GM04504 (cell line): Measurements from ENCODE around the gene KIF7.

Experiments
- DNase-seq: peaks from one replicate; pipeline ENCODE4 v3.0.0-alpha.2; 2012; ENCODE audit warnings: low read depth

The KIF7 gene

DNA sequence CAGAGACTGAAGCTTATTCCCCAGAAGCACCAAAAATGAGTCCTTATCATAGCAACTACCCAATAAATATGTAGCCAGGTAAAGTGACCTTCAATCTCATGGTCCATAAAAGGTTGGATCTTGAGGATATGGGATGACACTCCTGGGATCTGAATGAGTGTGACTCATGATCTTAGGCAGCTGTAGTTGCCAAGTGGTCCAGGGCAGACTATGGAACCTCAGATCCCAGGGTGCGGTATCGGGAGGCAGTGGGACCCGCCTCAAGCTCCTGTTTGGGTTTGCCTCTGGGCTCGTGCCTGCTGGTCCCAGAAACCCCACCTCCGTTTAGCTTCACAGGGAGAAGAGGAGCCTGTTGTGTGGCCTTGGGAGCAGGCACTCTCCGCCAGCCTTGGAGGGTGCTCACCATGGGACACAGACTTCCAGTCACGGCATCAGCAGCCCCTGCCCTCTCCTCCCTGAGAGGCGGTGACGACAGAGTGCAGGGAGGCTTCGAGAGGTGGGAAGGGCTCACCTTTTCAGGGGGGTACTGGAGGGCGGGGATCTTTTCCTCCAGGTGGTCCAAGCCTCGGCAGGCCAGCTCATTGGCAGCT lies 15.8 kb upstream of the KIF7 start:
- DNase-seq = no peak

- no peak for DNase-seq
Observed at GRCh38 chr15:89669941-89670340, 14.7 kb upstream of the KIF7 start.

DNA sequence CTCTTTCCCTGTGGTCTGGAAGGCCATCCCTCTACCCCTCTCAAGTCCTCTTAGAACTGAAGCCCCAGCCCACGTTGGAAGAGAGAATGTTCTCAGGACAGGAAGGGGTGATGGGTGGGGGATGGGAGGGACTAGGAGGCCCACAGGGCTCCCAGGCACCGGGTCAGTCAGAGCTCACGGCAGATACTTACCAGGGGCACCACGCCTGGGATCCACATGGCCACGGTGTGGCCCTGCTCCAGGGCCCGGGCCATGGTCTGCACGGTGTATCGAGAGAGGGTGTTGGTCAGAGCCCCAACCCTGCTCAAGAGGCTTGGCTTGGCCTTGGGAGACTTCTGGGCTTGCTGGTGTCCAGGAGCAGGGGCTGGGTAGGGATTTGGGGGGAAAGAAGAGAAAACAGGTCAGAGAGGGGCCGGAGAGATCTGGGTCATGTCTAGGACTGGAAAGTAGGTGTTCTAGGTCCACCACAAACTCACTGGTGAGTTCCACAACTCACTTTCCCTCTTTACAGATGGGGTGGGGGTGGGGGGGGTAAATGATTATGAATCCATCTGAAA lies 14.1 kb upstream of the KIF7 start:
- DNase-seq = no peak

DNA sequence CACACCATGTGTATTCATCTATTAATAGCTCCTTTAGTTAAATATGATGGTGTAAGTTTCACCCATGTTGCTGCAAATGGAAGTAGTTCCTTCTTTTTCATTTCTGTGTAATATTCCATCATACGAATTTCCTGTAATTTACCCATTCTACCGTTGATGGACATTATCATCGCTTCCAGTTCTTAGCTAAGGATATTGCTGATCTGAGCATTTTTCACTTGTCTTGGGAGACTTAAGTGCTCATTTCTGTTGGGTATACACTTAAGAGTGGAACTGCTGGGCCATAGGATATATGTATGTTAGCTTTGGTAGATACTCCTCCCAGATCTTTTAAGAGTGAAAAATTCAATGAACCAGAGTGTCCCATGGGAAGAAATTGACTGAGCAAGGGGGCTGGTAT lies 12.9 kb upstream of the KIF7 start:
- DNase-seq = no peak

DNA sequence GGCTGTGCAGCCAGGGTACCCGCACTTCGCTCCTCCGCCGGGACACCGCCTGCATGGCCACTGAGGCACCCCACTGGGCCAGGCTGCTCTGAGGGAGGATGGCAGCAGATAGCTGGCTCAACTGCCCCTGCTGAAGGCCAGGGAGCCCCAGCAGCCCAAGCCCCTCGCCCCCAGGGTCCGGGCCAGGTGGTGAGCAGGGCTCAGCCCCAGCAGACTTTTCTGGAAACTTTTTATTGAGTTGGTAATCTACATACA lies 12.4 kb upstream of the KIF7 start:
- DNase-seq = no peak

DNA sequence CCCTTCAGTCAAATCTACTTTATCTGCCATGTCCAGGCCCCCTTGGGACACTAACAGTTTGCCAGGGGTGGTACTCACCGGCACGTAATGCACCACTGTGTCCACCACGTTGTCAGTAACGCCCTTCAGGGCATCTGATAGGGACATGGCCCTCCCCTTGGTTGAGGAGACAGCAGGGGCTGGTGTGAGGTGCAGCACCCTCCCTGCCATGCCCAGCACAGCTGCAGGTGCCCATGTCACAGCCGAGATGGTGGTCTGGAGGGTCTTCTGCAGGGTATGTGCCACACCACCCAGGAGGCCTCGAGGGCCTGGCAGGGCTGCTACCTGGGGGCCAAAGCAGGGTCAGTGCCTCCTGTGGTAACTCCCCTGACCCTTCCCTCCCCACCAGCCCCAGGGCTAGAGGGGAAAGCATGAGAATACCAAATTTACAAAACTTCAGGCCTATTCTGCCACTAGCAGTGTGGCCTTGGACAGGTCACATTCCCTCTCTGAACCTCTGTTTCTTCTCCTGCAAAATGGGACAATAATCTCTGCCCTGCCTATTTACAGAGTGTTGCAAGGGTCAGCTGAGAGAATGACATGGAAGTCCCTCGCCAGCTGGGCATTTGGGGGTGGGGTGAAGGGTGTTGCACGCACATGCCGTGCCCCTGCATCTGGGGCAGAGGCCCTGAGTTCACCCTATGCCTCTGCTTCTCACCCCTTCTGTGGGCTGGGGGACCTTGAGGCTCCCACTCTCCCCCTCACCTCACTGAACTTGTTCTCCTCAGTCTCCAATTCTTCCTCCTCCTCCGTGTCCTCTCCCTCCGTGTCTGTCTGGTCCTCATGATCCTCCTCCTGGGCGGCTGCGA lies 11.8 kb upstream of the KIF7 start:
- DNase-seq = no peak

DNA sequence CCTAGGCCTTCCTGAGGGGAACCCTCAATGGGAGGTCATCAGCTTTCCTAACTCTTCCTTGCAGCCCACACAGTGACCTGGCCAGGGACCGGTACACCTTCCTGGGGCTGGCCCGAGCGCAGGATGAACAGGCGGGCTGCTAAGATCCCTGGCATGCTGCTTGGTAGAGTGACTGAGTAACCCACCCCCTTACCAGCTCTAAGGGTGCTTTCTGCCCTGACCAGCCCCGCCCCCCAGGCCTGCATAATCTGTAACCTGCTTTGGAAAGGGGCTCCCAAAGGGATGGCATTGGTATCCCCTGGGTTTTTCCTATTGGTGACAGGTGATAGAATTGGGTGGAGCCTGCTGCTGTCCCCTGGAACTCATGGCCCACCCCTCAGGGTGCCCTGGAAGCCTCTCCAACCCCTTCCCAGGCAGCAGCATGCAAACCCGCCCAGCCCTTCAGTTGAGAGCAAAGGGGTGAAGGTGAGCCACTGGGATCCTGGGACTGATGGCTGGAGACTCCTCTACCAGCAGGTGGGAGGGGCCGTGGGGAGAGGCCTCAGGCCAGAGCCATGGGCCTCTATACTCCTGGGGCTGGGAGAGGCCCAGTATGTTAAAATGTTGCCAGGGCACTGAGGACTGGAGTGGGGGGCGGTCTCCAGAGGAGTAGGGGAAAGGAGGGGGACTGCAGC lies 11.1 kb upstream of the KIF7 start:
- DNase-seq = no peak

DNA sequence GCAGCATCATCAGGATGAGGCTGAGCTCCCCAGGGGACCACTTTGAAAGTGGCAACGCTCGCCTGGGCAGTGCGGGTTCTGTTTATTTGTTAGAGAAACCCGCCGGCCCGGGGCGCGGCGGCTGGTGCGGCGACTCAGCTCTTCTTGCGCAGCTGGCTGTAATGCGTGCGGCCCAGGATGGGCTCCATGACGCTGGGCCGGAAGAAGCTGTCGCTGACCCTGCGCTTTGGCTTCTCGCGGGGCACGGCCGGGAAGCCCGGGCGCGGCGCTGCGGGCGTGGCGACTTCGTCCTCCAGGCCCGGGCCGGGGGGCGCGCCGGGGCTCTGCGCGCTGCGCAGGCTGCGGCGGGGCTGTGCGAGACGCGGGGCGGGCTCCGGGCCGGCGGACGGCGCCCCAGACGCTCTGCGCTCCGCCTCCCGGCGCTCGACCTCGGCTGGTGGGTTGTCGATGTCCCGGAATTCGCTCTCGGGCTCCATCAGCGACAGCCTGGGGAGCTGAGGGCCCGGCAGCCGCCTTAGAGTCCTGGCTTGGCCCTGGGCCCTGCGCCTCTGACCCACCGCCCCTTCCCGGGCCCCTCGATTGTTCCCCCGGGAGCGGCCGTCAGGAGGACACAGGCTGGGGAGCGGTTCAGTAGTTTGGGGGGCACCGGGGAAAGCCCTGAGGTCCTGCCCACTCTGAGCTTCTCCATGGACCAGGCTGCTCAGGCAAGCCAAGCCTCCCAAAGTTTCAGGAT lies 10.3 kb upstream of the KIF7 start:
- no peak for DNase-seq

GRCh38 chr15:89664441-89665350 lies 9.4 kb upstream of the KIF7 start:
- DNase-seq = no peak

GRCh38 chr15:89662893-89663626 lies 7.8 kb upstream of the KIF7 start:
- DNase-seq = peak; percentile 94

- DNase-seq = no peak
Observed at GRCh38 chr15:89660556-89660955, 5.3 kb upstream of the KIF7 start.

DNA sequence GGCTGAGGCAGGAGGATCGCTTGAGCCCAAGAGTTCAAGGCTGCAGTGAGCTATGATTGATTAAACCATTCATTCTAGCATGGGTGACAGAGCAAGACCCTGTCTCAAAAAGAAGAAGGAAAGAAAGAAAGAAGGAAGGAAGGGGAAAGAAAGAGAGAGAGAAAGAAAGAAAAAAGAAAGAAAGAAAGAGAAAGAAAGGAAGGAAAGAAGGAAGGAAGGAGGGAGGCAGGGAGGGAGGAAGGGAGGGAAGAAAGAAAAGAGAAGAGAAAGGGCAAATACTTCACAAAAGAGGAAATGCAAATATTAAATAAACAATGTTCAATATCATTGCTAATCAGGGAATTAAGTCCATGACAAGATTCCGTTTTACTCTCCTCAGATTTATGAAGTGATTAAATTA lies 4.0 kb upstream of the KIF7 start:
- no peak for DNase-seq

DNA sequence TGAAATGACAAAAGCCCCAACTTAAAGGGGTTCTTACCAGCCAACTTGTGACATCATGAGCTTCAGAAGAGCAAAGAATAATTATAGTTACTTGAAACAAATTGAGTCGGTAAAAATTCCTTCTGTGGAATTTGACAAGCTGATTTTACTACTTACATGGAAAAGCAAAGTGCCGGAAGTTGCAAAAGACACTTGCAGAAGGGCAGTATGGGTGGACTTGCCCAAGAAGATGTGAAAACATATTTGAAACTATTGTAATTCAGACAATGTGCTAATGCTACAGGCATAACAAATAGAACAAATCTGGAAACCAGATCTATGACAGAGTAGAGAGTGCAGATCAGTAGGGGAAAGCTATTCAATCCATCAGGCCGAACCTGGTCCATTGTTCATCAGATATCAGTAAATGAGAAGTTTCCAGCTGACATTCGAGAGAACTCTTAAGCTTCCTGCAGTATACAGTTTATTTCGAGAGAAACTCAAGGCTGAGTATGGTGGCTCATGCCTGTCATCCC lies 2.5 kb upstream of the KIF7 start:
- no peak for DNase-seq

DNA sequence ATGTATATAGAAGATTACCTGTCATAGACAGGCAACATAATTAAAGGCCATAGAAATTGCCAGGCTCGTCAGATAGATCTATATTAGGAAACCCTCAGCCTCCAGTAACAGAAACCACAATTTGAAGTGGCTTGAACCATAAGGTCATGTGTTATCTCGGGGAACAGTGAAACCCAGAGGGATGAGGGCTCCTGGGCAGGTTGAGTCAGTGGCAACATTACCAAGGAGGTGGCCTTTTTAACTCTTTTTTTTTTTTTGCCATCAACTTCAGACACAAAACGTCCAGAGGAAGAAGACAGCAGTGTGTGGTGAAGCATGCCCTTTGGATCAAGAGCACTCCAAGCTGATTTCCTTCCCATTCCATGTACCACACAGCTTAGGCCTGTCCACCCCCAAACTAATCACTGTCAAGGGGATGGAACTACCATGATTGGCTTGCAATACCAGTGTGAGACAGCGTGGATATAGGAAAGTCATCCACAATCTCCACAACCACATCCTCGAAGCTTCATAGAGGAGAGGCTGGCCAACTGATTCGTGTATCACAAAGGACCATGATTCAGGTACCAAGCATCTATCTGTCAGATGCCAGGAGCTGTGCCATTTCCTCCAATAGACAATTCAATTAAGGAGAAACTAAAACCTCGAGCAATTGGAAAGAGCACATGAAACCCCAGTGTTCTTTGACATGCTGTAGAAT lies 999 bp upstream of the KIF7 start:
- no peak for DNase-seq

- no peak for DNase-seq
Observed at GRCh38 chr15:89654301-89654761, 936 bp downstream of the KIF7 start.

DNA sequence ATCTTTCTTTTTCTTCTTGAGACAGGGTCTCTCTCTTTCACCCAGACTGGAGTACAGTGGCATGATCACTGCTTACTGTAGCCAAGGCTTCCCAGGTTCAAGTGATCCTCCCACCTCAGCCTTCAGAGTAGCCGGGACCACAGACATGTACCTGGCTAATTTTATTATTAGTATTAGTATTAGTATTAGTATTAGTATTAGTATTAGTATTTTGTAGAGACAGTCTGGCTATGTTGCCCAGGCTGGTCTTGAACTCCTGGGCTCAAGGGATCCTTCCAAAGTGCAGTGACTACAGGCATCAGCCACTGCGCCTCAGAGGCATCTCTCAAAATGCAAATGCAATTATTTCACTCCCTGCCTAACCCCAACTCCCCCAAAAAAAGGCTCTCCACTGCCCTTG lies 1.7 kb downstream of the KIF7 start:
- no peak for DNase-seq

DNA sequence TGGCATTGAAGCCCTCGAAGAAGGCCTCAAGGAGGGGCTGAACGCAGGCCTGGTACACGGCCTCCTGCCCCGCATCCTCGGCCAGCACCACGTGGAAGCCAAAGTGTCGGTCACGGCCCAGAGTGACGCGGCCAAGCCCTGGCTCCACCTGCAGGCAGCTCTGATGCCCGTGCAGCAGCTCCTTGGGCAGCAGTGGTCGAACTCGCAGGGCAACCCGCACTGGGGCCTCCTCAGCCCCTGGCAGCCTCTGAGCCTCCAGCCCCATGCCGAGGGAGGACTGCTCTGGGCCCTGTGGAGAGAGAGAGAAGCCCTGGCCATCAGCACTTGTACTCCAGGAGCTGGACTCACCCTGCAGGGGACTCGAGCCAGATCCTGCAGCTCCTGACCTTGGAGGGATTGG lies 2.6 kb downstream of the KIF7 start:
- DNase-seq = no peak

GRCh38 chr15:89652131-89652530 lies 3.1 kb downstream of the KIF7 start:
- no peak for DNase-seq

GRCh38 chr15:89649716-89650115 lies 5.6 kb downstream of the KIF7 start:
- DNase-seq = no peak
